Daoy (cell line): Measurements from ENCODE around the gene IQCM. TPM values are rescaled to one million over a fixed set of nuclear protein-coding genes. Genes with fewer than 3 reads are reported as not detected.

ENCODE experiments used
- DNase-seq: peaks from one replicate; pipeline ENCODE4 v3.0.0-alpha.2; 2015; ENCODE audit warnings: low read depth
- total RNA-seq: library from RNA; depleted of rRNA; stranded (reverse); fragments of >200 nt; shearing (Covaris generic); gene quantifications from 2 replicates; pipeline ENCODE4 v1.2.3, GENCODE V29; 2014; rRNA removed

The IQCM gene, protein sequence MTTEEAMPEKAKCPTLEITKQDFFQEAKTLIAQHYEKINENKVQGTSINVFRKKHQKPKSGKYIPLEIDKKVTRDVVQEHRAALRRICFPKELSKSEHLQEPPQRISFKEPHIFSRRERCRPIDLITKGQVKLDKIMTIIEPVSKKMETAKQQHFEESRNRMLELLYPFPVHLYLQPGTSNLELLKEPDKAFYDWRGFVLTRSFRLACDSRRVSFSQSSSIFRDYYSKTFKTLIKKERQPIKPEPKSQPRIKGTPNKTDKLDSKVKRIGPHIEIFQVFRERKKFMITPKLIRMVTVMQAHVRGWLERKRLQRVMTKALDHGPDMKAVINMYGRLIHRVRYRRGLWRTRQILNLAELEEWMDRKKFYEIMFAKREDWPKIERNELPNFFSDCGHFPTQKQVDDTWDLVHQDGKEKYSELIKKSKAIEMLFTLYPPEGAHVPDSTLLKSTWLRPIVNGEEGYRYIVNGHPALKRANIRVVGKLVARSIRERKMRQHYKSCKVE
- total RNA-seq, result not detected in 2 replicates

DNA sequence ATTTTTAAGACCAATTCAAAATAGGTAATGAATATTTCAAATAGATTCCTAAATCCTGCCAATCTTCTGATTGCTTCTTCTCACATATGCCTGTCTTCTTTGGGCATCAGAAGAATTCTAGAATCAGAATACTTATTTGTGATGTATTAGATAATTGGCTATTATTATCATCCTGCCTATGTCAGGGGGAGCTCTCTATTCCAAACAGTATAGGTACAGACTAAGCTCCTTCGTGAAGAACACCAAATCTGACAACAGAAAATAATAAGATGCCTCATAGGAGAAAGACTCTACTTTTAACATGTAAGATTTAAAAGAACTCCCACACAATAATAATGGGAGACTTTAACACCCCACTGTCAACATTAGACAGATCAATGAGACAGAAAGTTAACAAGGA is at the start of gene IQCM:
TSS of gene IQCM (minus strand) at position 101 of the 400 bp plus-strand sequence. CDS start 73,152 bp downstream, outside the sequence.
- no peak for DNase-seq

GRCh38 chr4:149857446-149857845 is 41.8 kb upstream of the IQCM start:
- no peak for DNase-seq

GRCh38 chr4:149845743-149846142 is 30.1 kb upstream of the IQCM start:
- DNase-seq, result no peak

DNA sequence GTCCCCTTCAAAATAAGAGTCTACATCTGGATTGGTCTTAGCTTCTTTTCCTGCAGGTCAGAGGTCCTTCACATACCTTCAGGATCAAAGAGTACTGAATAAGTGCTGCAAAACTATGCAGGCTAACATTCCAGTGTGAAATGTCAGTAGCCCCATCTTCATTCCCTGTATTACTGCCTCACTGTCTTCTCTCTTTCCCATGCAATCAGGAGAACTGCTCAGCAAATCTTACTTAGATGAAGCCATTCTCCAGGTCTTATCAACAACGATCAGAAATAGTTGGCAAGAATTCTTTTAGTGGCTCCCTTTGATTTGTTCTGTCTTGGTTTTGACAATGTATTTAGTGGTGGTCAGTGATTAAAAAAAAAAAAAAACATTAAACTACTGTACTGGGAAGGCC is 26.0 kb upstream of the IQCM start:
- no peak for DNase-seq

- DNase-seq, result no peak
These were observed 22.4 kb upstream of the IQCM start for GRCh38 chr4:149838036-149838435.

GRCh38 chr4:149836546-149836945 is 20.9 kb upstream of the IQCM start:
- no peak for DNase-seq

DNA sequence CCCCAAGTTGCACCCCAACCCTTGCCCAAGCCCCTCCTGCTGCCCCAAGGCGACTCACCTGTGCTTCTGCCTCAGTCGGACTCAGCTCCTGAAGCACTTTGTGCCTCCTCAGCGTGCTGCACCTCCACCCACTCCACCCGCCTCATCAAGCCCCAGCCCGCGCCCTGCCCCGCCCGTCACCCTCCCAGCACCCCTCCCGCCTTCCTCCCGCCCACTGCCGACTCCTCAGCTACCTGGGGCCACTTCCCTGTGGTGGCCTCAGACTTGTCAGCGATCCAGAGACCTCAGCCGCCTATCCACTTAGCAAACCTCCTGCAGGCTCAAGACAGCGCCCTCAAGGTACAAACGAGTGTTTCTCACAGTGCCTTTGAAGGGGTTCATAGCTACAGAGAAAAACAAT is 19.6 kb upstream of the IQCM start:
- DNase-seq, result no peak

DNA sequence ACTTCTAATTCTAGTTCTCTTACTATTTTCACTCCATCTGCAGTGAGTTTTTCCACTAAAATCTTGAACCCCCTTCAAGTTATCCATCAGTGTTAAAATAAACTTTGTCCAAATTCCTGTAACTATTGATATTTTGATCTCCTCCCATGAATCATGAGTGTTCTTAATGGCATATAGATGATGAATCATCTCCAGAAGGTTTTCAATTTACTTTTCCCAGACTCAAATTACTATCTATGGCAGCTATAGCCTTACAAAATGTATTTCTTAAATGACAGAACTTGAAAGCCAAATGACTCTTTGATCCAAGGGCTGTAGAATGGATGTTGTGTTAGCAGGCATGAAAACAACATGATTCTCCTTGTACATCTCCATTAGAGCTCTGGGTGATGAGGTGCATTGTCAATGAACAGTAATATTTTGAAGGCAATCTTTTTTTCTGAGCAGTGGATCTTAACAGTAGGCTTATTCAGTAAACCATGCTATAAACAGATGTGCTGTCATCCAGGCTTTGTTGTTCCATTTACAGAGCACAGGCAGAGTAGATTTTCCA is 16.1 kb upstream of the IQCM start:
- DNase-seq, result no peak

DNA sequence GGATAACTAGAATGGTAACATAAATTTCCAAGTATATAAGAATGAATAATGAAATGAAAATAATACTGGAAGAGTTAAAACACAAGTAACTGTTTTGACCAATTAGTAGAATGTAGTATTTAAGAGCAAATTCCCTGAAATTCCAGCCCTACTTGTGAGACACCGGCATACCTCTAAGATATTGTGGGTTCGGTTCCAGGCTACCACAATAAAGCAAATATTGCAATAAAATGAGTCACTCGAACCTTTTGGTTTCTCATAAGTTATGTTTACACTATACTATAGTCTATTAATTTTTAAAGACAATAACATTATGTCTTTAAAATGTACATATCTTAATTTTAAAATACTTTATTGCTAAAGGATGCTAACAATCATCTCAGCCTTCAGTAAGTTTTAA is 15.2 kb upstream of the IQCM start:
- no peak for DNase-seq

DNA sequence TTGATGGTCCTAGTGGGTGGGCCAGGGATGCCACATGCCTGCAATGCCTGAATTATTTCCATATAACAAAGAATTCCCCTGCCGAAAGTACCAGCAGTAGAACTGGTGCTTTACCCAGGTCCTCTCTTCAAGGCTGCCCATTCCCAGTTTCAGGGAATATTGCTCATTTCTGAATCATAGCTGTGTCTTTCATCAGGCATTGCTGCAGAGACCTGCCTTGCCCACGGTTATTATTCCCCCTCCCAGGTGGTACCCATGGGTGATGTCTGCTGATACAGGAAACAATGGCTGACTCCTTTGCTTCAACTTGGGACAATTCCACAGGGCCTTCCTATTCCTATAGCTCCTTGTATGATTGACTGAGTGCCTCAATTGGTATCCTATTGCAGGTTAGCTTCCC is 9.7 kb upstream of the IQCM start:
- no peak for DNase-seq

DNA sequence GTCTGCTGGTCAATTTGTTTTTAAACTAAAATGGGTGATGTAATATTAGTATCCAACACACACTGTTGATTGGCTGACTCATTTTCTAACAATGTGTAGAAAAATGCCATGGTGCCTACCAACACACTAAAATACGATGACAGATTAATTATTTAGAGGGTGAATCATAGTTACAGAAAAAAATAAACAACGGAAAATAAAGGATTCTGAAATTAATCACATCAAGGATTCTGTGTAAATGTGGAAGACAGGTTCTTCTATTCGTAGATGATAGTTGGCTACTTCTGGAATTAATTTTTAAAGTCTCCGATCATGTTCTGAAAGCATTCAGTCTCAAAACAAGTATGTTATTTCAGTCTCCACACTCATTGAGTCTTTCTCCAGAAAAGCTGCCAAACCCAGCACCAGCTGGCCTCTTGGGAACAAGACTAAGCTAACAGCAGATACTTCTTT is 8.2 kb upstream of the IQCM start:
- peak; percentile 26 for DNase-seq

DNA sequence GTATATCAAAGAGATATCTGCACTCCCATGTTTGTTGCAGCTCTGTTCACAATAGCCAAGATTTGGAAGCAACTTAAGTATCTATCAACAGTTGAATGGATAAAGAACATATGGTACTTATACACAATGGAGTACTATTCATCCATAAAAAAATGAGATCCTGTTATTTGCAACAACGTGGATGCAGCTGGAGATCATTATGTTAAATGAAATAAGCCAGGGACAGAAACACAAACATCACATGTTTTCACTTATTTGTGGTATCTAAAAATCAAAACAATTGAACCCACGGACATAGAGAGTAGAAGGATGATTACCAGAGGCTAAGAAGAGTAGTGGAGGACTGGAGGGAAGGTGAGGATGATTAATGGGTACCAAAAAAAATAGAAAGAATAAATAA is 14.2 kb downstream of the IQCM start:
- no peak for DNase-seq

- no peak for DNase-seq
These were observed 16.1 kb downstream of the IQCM start for GRCh38 chr4:149799546-149799945.

DNA sequence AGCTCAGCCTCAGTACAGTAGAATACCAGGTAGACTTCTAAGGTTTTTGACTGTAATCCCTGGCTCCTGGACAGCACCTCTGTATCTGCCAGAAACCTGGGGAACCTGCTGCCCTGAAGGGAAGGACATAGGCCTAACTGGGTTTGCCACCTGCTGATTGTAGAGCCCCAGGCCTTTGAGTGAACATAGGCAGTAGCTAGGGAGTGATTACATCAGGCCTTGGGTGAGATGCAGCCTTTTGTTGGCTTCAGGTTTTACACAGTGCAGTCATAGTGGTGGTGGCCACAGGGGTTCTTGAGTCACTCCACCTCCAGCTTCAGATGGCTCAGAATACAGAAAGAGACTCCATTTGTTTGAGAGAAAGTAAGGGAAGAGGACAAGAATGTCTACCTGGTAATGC is 19.3 kb downstream of the IQCM start:
- DNase-seq, result no peak

DNA sequence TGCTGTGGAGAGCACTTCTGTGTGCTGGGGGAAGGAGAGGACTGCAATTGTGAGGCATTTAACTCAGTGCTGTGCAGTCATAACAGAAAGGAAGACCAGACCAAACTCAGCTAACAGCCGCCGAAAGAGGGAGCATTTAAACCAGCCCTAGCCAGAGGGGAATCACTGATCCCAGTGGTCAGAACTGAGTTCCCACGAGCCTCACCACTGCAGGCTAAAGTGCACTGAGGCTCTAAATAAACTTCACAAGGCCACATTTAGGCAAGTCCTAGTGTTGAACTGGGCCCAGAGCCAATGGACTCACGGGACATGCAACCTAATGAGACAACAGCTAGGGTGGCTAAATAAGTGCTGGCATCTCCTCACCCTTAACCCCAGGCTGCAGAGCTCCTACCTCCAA is 20.4 kb downstream of the IQCM start:
- no peak for DNase-seq

- no peak for DNase-seq
These were observed 21.3 kb downstream of the IQCM start for GRCh38 chr4:149794352-149794751.

DNA sequence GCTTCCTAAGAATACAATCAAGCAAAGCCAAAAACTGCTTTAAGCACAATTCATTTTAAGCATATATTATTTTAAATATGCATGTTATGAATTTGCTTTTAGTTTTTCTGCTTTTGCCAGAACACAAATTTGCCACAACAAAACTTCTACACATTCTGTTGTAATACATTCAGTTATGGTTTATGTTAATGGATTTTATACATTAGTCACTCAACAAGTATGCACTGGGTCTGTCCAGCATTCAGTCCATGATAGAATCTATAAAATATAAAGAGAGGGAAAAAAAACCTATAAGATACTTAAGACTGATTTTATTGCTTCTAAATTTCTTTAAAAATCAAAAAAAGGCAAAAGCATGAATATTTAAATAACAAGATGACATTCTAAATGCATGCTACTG is 22.2 kb downstream of the IQCM start:
- no peak for DNase-seq

GRCh38 chr4:149791851-149792250 is 23.8 kb downstream of the IQCM start:
- no peak for DNase-seq

GRCh38 chr4:149790172-149790907 is 25.3 kb downstream of the IQCM start:
- DNase-seq, result no peak

GRCh38 chr4:149788300-149788699 is 27.3 kb downstream of the IQCM start:
- no peak for DNase-seq

DNA sequence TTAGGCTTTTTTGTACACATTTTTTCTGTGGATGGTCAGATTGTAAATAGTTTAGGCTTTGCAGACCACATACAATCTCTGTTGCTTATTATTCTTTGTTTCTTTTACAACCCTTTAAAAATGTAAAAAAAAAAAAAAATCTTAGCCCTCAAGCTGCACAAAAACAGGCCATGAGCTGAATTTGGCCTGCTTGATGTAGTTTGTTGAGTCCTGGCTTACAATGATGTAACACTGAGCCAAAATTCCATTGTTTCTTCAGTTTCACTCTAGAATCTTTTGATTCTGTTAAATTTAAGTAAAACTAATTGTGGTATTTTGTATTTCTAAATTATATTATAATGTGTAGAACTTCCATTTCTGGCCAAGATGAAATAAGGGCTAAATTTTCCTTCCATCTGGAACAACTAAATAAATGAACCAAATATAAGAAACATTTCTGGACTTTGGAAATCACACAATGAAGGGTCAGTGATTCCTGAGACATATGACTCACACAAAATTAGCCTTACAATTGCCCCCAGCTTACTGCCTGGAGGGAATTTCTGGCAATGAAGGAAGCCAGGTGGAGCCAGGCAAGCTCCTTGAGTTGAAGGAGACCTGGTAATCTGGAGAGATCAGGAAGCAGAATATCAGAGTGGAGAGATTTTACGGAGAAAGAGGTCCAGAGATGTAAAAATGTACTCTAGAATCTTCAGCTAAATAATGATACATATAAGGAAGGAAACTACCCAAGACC is 29.8 kb downstream of the IQCM start:
- no peak for DNase-seq

- no peak for DNase-seq
These were observed 31.6 kb downstream of the IQCM start for GRCh38 chr4:149784018-149784417.
